Germinal center (tissue), 1 donor: Measurements from ENCODE around the gene SCLT1.
"Not testable (repeated sequence)": the region's sequence is repeated elsewhere in the genome, so short reads cannot be mapped to it uniquely, and the experiment has no call there.

Experiments used
- DNase-seq: peaks from one replicate; pipeline ENCODE4 v3.0.0; 2012; ENCODE audit warnings: mixed read lengths, low spot score

SCLT1 gene

GRCh38 chr4:129093191-129093920 lies at the start of gene SCLT1:
Gene SCLT1, minus strand, starts transcription at chr4:129093539. Its CDS starts 436 bp downstream, at chr4:129093103.
- peak; percentile 95 for DNase-seq

DNA sequence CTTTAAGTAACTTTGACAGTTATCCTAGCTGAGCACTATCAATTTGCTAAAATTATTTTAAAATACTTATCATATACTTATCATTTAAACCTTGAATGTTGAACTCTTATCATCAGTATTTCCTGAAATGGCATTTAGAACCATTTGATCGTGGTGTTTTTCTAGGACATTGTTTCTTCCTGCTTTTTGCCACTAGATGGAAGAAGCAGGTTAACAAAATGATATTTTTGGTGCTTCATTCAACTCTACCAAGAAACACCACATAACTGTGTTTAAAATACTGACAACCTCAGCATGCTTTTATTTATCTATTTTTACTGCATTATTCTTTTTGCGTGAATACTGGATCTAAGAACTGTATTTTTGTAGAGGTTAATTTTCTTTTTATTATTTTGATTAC lies 47.2 kb upstream of the SCLT1 start:
- no peak for DNase-seq

- DNase-seq: no peak
Observed at GRCh38 chr4:129138810-129139496, 45.6 kb upstream of the SCLT1 start.

- DNase-seq: no peak
Observed at GRCh38 chr4:129136433-129136832, 43.1 kb upstream of the SCLT1 start.

GRCh38 chr4:129131343-129131742 lies 38.0 kb upstream of the SCLT1 start:
- DNase-seq: no peak

DNA sequence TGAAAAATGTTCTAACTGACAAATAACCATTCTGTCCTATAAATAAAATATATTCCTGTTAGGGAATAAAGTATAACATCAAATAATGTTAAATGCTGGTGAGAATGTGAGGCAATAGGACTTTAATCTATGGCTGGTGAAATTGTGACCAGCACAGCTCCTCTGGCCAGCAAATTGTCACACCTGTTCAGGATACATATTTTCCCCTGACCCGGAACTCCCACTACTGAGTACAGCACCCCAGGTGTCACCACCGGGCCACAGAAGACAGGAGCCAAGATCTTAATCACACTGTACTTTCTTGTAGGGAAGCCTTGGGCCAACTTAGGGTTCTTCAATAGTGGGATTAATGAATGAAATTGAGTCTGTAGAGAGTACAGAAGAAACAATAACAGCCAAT lies 35.8 kb upstream of the SCLT1 start:
- no peak for DNase-seq

GRCh38 chr4:129126614-129127013 lies 33.3 kb upstream of the SCLT1 start:
- not testable (repeated sequence) for DNase-seq

GRCh38 chr4:129117705-129118104 lies 24.4 kb upstream of the SCLT1 start:
- DNase-seq: no peak

GRCh38 chr4:129113919-129114318 lies 20.6 kb upstream of the SCLT1 start:
- DNase-seq: no peak

DNA sequence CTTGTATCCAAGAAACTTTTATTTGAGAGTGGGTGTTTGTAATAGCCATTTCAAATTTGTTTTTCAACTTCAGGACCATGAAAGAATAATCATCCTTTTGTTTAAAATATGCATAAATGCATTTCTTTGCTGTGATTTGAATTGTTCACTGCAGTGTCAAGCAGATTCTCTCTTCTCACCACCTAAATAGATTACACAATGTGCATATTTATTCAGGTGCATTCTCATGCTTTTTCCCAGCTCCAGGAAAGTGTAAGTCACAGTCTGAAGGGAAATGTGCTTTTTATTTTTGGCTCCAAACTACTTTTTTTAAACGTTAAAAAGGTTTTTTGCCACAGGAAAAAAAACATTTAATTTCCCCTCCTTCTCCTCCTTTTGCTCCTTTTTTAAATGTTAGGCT lies 20.1 kb upstream of the SCLT1 start:
- DNase-seq: no peak

GRCh38 chr4:129111919-129112318 lies 18.6 kb upstream of the SCLT1 start:
- no peak for DNase-seq

- DNase-seq: no peak
Observed at GRCh38 chr4:129110931-129111330, 17.6 kb upstream of the SCLT1 start.

DNA sequence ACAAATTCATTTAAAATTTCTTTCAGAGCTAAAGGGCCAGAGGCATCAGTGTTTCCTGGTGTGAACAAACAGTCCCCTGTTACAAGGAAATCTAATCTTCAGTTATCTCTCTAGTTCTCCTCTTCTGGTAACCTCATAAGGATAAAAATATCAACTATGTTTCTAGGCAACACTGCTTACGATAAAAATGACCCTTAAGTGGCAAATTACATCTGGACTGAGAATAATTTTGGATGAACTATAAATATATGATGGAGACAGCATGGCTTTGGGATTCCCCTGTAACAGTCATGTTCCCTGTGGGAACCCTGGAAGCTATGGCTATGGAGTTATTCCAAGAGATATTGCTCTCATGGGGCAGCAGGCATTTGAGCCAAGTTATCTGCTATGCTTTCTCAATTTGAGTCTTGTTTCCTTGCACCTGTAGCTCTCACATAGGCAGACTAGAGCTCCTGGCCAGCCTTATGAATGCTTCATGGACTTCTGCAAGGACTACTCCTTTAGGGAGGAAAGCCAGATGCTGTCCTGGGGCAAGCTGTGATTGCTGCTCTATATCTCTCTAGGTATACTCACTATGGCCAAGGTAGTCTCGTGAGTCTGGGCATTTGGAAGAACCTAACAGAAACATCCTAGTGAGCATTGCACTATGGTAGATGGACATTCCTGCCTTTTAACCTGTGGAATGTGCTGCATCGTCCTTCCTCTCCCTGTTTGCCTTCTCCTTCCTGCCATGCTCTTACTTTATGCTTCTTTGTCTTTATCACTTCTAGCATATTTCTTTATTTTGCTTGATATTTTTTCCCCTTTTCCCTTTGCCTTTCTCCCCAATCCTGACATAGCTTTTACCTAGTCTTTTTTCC lies 16.9 kb upstream of the SCLT1 start:
- DNase-seq: no peak

DNA sequence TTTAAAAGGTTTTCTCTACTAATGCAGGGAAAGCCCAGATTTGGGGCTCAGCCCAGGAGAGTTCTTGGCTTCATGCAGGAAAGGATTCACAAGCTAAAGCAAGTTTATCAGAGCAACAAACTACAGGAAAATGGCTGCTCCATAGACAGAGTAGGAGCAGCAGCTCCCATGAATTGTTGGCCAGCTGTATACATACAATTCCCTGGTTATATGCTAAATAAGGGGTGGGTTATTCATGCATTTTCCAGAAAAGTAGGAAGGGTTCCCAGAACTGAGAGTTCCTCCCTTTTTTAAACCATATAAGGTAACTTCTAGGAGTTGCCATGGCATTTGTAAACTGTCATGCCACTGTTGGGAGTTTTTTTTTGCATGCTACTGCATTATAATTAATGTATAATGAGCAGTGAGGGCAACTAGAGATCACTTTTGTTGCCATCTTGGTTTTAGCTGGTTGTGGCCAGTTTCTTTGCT lies 5.2 kb upstream of the SCLT1 start:
- DNase-seq: no peak

DNA sequence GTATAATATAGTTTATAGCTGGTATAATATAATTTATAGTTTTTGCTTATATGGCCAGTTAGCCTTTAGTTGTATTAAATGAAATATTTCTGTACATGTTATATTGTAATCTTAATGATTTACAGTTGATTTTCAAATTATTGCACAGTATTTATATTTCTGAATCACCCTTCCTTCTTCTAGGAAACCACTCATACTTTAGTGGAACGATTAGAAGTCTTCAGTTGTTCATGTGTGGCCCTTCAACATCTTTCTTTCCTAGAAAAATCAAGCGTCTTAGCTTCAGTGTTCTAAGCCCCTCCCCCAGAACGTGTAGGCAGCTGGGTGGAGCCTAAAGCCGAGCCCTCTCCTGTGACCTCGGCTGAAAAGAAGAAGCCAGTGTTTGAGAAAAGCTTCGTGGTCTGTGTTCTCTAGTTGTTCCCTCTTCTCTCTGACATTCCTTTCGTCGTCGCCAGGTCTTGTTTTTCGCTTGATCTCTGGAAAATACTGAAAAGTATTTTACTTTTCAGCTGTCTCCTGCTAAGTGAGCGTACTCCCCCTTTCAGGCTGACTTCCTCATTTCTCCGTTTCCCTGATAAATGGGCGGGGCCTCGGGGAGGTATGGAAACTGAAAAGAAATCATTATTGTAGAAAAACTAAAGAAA lies 2.6 kb upstream of the SCLT1 start, which contains the start of gene C4orf33:
Gene C4orf33 (plus strand): TSS at position 342 of the 644 bp plus-strand sequence. CDS start 6,459 bp downstream, outside the sequence.
- DNase-seq: peak; percentile 76

GRCh38 chr4:129094347-129094746 lies 1.0 kb upstream of the SCLT1 start:
- no peak for DNase-seq

GRCh38 chr4:129092631-129093190 lies 628 bp downstream of the SCLT1 start:
- peak; percentile 5 for DNase-seq

DNA sequence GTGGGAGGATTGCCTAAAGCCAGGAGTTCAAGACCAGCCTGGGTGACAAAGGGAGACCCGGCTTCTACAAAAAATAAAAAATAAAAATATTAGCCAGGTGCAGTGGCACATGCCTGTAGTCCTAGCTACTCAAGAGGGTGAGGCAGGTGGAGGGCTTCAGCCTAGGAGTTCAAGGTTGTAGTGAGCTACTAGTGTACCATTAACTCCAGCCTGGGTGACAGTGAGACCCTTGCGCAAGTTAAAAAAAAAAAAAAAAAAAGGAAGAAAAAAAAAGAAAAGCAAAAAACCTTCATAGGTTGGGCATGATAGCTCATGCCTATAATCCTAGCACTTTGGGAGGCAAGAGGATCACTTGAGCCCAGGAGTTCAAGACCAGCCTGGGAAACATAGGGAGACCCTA lies 5.8 kb downstream of the SCLT1 start:
- DNase-seq: no peak

- no peak for DNase-seq
Observed at GRCh38 chr4:129085472-129085871, 7.9 kb downstream of the SCLT1 start.

DNA sequence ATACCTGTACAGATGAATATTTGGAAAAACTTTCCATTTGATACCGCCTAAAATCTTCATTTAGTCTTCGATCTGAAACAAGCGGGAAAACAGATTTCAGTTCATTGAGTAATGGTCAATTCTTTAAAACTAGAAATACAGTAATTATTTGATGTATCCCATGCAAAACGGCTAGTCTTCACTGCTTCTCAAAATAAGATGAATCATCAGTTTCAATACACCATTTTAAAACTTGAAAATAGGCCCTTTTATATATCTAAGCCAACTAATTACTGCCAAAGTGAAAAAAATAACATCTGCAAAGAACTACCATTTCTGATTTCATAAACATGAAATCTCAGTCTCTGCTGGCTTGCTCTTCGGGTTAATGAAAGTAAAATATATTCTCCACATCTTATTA lies 11.0 kb downstream of the SCLT1 start:
- no peak for DNase-seq

DNA sequence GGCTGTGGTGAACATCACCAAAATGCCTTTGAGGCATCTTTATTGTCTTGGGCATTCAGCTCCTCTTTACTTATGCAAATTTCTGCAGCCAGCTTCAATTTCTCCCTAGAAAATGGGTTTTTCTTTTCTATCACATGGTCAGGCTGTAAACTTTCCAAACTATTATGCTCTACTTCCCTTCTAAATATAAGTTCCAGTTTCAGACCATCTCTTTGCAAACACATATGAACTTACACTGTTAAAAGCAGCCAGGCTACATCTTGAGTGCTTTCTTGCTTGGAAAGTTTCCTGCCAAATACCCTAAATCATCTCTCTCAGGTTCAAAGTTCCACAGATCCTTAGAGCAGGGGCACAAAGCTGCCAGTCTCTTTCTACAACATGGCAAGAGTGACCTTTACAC lies 13.2 kb downstream of the SCLT1 start:
- no peak for DNase-seq

GRCh38 chr4:129077326-129077725 lies 16.0 kb downstream of the SCLT1 start:
- no peak for DNase-seq
